Measurements from ENCODE around the gene ZNF845.
A peak's percentile ranks its signal among the peaks of the same experiment; 100 is the strongest.
"Not testable (repeated sequence)": the region's sequence is repeated elsewhere in the genome, so short reads cannot be mapped to it uniquely, and the experiment has no call there.

Gene ZNF845

GRCh38 chr19:53333463-53334449, at the start of gene ZNF845:
Gene ZNF845 (plus strand): TSS chr19:53333749. CDS start chr19:53341308, 7,559 bp downstream.
- DNase-seq (ENCODE audit: low read depth): peak; percentile 97
- H3K4me1 ChIP-seq (ENCODE audit: control insufficient read depth, insufficient read depth, low read length): peaks cover 4% of the 10 kb centered on the region
- H3K4me3 ChIP-seq (ENCODE audit: low read length): peak within 1 kb of the TSS; percentile 100
- H3K27me3 ChIP-seq (replicated peaks; ENCODE audit: control insufficient read depth, insufficient read depth, low read length): no peaks in the 10 kb centered on the region
- H3K9ac ChIP-seq (ENCODE audit: low read length): peak within 1 kb of the TSS; percentile 95
- H3K36me3 ChIP-seq (ENCODE audit: control insufficient read depth, insufficient read depth, low read length, severe bottlenecking): peaks cover 6% of the 10 kb centered on the region
- H3K9me3 ChIP-seq (ENCODE audit: control insufficient read depth, low read length): peaks cover 19% of the 10 kb centered on the region

- H3K36me3 ChIP-seq (ENCODE audit: control insufficient read depth, insufficient read depth, low read length, severe bottlenecking): no peaks in the 10 kb centered on the region
- H3K9me3 ChIP-seq (ENCODE audit: control insufficient read depth, low read length): peaks cover 4% of the 10 kb centered on the region
- H3K9ac ChIP-seq (ENCODE audit: low read length): no peak overlapping the region
- no peaks in the 10 kb centered on the region for H3K27me3 ChIP-seq (replicated peaks; ENCODE audit: control insufficient read depth, insufficient read depth, low read length)
- no peak for DNase-seq (ENCODE audit: low read depth)
- H3K4me1 ChIP-seq (ENCODE audit: control insufficient read depth, insufficient read depth, low read length): no peaks in the 10 kb centered on the region
- H3K4me3 ChIP-seq (ENCODE audit: low read length): no peak overlapping the region
These were observed 48.5 kb upstream of the ZNF845 start for GRCh38 chr19:53285087-53285486.

GRCh38 chr19:53290758-53291549, 42.6 kb upstream of the ZNF845 start:
- H3K36me3 ChIP-seq (ENCODE audit: control insufficient read depth, insufficient read depth, low read length, severe bottlenecking): no peaks in the 10 kb centered on the region
- H3K27me3 ChIP-seq (replicated peaks; ENCODE audit: control insufficient read depth, insufficient read depth, low read length): no peaks in the 10 kb centered on the region
- H3K9me3 ChIP-seq (ENCODE audit: control insufficient read depth, low read length): peaks cover 34% of the 10 kb centered on the region
- H3K4me1 ChIP-seq (ENCODE audit: control insufficient read depth, insufficient read depth, low read length): no peaks in the 10 kb centered on the region
- no peak overlapping the region for H3K4me3 ChIP-seq (ENCODE audit: low read length)
- no peak for DNase-seq (ENCODE audit: low read depth)
- H3K9ac ChIP-seq (ENCODE audit: low read length): no peak overlapping the region

GRCh38 chr19:53294786-53295441, 38.6 kb upstream of the ZNF845 start:
- DNase-seq (ENCODE audit: low read depth): no peak
- H3K9ac ChIP-seq (ENCODE audit: low read length): no peak overlapping the region
- H3K36me3 ChIP-seq (ENCODE audit: control insufficient read depth, insufficient read depth, low read length, severe bottlenecking): no peaks in the 10 kb centered on the region
- no peaks in the 10 kb centered on the region for H3K4me1 ChIP-seq (ENCODE audit: control insufficient read depth, insufficient read depth, low read length)
- H3K4me3 ChIP-seq (ENCODE audit: low read length): peak overlapping the region; percentile 47
- peaks cover 40% of the 10 kb centered on the region for H3K9me3 ChIP-seq (ENCODE audit: control insufficient read depth, low read length)
- no peaks in the 10 kb centered on the region for H3K27me3 ChIP-seq (replicated peaks; ENCODE audit: control insufficient read depth, insufficient read depth, low read length)

GRCh38 chr19:53301341-53301740, 32.2 kb upstream of the ZNF845 start:
- H3K36me3 ChIP-seq (ENCODE audit: control insufficient read depth, insufficient read depth, low read length, severe bottlenecking); H3K4me1 ChIP-seq (ENCODE audit: control insufficient read depth, insufficient read depth, low read length); DNase-seq (ENCODE audit: low read depth); H3K4me3 ChIP-seq (ENCODE audit: low read length); H3K9me3 ChIP-seq (ENCODE audit: control insufficient read depth, low read length); H3K9ac ChIP-seq (ENCODE audit: low read length); H3K27me3 ChIP-seq (replicated peaks; ENCODE audit: control insufficient read depth, insufficient read depth, low read length): not testable (repeated sequence)

GRCh38 chr19:53308339-53308811, 25.2 kb upstream of the ZNF845 start:
- H3K4me3 ChIP-seq (ENCODE audit: low read length): peak overlapping the region; percentile 36
- H3K36me3 ChIP-seq (ENCODE audit: control insufficient read depth, insufficient read depth, low read length, severe bottlenecking): no peaks in the 10 kb centered on the region
- DNase-seq (ENCODE audit: low read depth): peak; percentile 48
- H3K27me3 ChIP-seq (replicated peaks; ENCODE audit: control insufficient read depth, insufficient read depth, low read length): no peaks in the 10 kb centered on the region
- no peaks in the 10 kb centered on the region for H3K4me1 ChIP-seq (ENCODE audit: control insufficient read depth, insufficient read depth, low read length)
- H3K9ac ChIP-seq (ENCODE audit: low read length): no peak overlapping the region
- peaks cover 18% of the 10 kb centered on the region for H3K9me3 ChIP-seq (ENCODE audit: control insufficient read depth, low read length)

GRCh38 chr19:53311044-53311443, 22.5 kb upstream of the ZNF845 start:
- peaks cover 28% of the 10 kb centered on the region for H3K9me3 ChIP-seq (ENCODE audit: control insufficient read depth, low read length)
- no peaks in the 10 kb centered on the region for H3K4me1 ChIP-seq (ENCODE audit: control insufficient read depth, insufficient read depth, low read length)
- H3K36me3 ChIP-seq (ENCODE audit: control insufficient read depth, insufficient read depth, low read length, severe bottlenecking): no peaks in the 10 kb centered on the region
- H3K27me3 ChIP-seq (replicated peaks; ENCODE audit: control insufficient read depth, insufficient read depth, low read length): no peaks in the 10 kb centered on the region
- no peak for DNase-seq (ENCODE audit: low read depth)
- no peak overlapping the region for H3K9ac ChIP-seq (ENCODE audit: low read length)
- no peak overlapping the region for H3K4me3 ChIP-seq (ENCODE audit: low read length)

GRCh38 chr19:53311897-53312296, 21.7 kb upstream of the ZNF845 start:
- Histone ChIP-seq H3K27me3 (replicated peaks; ENCODE audit: control insufficient read depth, insufficient read depth, low read length) (no peaks in the 10 kb centered on the region), H3K9ac (ENCODE audit: low read length) (no peak overlapping the region)
- DNase-seq (ENCODE audit: low read depth): no peak

GRCh38 chr19:53328967-53329366, 4.6 kb upstream of the ZNF845 start:
- H3K4me3 ChIP-seq (ENCODE audit: low read length): peak overlapping the region; percentile 66
- H3K9me3 ChIP-seq (ENCODE audit: control insufficient read depth, low read length): peaks cover 24% of the 10 kb centered on the region
- H3K36me3 ChIP-seq (ENCODE audit: control insufficient read depth, insufficient read depth, low read length, severe bottlenecking): no peaks in the 10 kb centered on the region
- peak; percentile 3 for DNase-seq (ENCODE audit: low read depth)
- no peaks in the 10 kb centered on the region for H3K27me3 ChIP-seq (replicated peaks; ENCODE audit: control insufficient read depth, insufficient read depth, low read length)
- no peaks in the 10 kb centered on the region for H3K4me1 ChIP-seq (ENCODE audit: control insufficient read depth, insufficient read depth, low read length)
- no peak overlapping the region for H3K9ac ChIP-seq (ENCODE audit: low read length)

More at GRCh38 chr19:53311897-53312296, 21.7 kb upstream of the ZNF845 start:
- Histone ChIP-seq H3K4me1 (ENCODE audit: control insufficient read depth, insufficient read depth, low read length) (no peaks in the 10 kb centered on the region), H3K4me3 (ENCODE audit: low read length) (no peak overlapping the region), H3K9me3 (ENCODE audit: control insufficient read depth, low read length) (peaks cover 25% of the 10 kb centered on the region), H3K36me3 (ENCODE audit: control insufficient read depth, insufficient read depth, low read length, severe bottlenecking) (no peaks in the 10 kb centered on the region)

- Histone ChIP-seq H3K4me1 (ENCODE audit: control insufficient read depth, insufficient read depth, low read length) (peaks cover 4% of the 10 kb centered on the region), H3K4me3 (ENCODE audit: low read length) (peak overlapping the region; percentile 100), H3K27me3 (replicated peaks; ENCODE audit: control insufficient read depth, insufficient read depth, low read length) (no peaks in the 10 kb centered on the region), H3K9ac (ENCODE audit: low read length) (peak overlapping the region; percentile 95), H3K9me3 (ENCODE audit: control insufficient read depth, low read length) (peaks cover 24% of the 10 kb centered on the region), H3K36me3 (ENCODE audit: control insufficient read depth, insufficient read depth, low read length, severe bottlenecking) (no peaks in the 10 kb centered on the region)
- no peak for DNase-seq (ENCODE audit: low read depth)
These were observed 1.1 kb upstream of the ZNF845 start for GRCh38 chr19:53332484-53332883.
